ENCODE results near the gene MAN2A2.
"Not testable (repeated sequence)": the region's sequence is repeated elsewhere in the genome, so short reads cannot be mapped to it uniquely, and the experiment has no call there.

MAN2A2 gene

DNA sequence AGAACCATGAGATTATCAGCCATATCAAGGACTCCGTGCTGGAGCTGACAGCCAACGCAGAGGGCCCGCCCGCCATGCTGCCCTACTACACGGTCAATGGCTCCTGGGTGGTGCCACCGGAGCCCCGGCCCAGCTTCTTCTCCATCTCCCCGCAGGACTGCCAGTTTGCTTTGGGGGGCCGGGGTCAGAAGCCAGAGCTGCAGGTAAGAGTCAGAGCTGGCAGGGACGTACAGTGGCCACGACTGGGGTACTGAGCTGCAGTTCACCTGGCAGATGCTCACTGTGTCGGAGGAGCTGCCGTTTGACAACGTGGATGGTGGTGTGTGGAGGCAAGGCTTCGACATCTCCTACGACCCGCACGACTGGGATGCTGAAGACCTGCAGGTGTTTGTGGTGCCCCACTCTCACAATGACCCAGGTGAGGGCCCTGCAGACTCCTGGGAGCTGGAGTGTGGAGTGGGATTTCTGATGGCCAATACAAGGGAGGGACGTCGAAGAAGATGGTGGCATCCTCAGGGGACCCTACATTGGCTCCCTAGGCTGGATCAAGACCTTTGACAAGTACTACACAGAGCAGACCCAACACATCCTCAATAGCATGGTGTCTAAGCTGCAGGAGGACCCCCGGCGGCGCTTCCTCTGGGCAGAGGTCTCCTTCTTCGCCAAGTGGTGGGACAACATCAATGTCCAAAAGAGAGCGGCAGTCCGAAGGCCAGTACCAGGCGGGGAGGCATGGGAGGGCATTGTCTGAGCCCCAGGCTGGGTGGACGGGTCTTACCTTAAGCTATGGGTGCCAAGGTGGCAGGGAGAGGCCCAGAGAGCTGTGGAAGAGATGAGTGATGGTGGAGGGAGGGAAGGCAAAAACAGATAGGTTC, 2.4 kb downstream of the MAN2A2 start:
- DNase-seq: no peak

- no peak for DNase-seq
Measured at GRCh38 chr15:90906181-90906849, 3.2 kb downstream of the MAN2A2 start.

DNA sequence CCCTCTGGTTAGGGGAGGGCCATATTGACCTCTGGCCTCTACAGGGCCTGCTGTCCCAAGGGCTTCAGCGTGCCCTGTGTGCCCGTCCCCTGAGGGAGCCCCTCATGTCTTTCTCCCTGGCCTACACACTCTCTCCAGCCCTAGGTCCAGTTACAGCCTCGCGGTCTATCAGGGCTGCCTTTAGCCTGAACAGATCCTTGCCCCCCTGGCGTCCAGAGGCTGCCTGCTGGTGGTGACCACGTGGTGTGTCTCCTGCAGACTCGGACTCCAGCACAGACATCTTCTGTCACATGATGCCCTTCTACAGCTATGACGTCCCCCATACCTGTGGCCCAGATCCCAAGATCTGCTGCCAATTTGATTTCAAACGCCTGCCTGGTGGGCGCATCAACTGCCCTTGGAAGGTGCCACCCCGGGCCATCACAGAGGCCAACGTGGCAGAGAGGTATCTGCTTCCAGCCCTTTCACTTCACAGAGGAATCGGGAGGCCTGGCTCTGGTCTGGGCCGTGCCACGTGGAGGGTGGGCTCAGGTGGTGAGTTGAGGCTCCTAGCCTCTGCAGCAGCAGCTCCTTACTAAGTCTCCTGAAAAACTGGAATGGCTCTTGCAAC, 4.1 kb downstream of the MAN2A2 start:
- DNase-seq: no peak

GRCh38 chr15:90907838-90908507, 4.9 kb downstream of the MAN2A2 start:
- DNase-seq: no peak

DNA sequence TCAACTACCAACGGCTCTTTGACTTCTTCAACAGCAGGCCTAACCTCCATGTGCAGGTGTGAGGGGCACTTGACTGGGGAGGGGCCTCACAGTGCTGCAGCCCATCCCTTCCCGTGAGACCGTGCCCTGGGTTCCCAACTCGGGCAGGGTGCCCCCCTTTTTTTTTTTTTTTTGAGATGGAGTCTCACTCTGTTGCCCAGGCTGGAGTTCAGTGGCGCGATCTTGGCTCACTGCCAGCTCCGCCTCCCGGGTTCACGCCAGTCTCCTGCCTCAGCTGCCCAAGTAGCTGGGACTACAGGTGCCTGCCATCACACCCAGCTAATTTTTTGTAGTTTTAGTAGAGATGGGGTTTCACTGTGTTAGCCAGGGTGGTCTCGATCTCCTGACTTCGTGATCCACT, 6.3 kb downstream of the MAN2A2 start:
- not testable (repeated sequence) for DNase-seq

GRCh38 chr15:90909976-90910375, 6.9 kb downstream of the MAN2A2 start:
- DNase-seq: no peak

DNA sequence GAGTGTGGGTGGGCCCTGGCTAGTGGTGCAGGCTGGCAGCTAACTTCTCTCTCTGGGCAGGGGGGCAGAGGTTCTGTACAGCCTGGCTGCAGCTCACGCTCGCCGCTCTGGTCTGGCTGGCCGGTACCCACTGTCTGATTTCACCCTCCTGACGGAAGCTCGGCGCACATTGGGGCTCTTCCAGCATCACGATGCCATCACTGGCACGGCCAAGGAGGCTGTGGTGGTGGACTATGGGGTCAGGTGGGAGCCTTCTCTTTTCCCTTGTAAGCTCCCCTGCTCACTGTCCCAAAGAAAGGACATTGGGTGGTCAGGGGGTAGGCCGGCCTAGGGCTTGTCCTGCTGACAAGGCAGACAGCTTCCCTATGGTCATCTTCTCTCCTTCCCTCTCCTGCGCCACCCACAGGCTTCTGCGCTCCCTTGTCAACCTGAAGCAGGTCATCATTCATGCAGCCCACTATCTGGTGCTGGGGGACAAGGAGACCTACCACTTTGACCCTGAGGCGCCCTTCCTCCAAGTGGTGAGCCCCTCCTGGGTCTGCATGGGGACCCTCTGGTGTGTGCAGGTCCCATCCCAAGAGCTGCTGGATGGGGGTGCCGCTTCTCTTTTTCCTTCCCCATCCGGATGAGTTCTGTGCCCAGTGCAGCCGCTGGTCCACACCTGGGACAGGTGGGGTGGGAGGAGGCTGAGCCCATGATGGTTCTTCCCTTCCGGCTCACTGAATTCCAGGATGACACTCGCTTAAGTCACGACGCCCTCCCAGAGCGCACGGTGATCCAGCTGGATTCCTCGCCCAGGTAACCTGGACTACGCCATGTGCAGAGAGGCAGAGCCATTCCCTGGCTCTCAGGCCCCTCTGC, 7.6 kb downstream of the MAN2A2 start:
- DNase-seq: no peak

GRCh38 chr15:90911302-90911623, 8.2 kb downstream of the MAN2A2 start:
- DNase-seq: no peak

- DNase-seq: no peak
Measured at GRCh38 chr15:90911906-90912769, 9.0 kb downstream of the MAN2A2 start.

- no peak for DNase-seq
Measured at GRCh38 chr15:90912770-90913075, 9.6 kb downstream of the MAN2A2 start.

- DNase-seq: no peak
Measured at GRCh38 chr15:90913398-90913944, 10.4 kb downstream of the MAN2A2 start.

GRCh38 chr15:90914305-90915080, 11.4 kb downstream of the MAN2A2 start:
- DNase-seq: no peak

DNA sequence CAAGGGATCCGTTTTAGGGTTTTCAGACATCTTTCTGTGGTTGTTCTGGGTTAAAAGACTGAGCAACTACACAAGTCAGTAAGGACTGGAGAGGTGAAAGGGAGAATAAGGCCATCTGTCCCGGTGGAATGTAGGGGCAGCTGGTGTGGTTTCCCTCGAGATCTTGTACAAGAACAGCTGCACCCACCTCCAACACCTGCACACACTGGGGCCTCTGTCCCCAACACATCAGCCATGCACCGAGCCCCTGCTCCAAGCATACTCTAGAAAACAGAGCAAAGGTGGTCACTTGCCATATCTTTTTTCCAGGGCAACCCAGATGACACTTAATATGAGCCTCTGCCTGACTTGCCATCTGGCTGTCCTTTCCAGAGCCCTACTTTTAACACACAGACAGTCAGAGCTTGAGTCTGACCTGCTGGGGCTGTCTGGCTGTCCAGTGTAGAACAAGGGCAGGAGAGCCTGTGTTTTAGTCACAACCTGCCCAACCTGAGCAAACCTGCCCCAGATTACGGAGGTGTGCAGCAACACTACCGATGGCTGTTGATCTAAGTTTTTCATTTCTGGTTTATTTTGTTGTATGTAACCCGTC, 12.2 kb downstream of the MAN2A2 start:
- no peak for DNase-seq

DNA sequence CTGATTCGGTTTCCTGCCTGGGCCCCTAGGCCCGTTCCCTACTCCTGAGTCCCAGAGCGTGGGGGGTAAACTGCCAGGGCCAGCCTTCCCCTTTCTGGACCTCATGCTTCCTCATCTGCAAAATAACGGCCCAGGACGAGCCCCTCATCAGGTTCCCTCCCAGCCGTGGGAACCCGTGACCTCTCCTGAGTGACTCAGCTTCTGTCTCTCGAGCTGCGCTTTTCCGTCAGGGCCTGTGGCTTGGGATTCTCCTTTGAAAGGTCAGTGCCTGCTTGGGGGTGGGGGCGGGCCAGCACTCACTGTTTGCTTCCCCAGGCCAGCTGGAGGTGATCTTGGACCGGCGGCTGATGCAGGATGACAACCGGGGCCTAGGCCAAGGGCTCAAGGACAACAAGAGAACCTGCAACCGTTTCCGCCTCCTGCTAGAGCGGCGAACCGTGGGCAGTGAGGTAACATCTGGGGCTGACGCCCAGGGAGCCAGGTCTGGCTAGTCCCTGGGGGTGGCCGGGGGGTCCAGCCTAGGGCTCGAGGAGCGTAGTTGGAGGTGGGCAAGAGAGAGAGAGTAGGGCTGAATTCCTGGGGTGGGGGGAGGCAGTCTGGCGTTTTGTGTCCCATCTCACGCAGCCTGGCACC, 12.8 kb downstream of the MAN2A2 start:
- DNase-seq: no peak

GRCh38 chr15:90916461-90916860, 13.4 kb downstream of the MAN2A2 start:
- no peak for DNase-seq

DNA sequence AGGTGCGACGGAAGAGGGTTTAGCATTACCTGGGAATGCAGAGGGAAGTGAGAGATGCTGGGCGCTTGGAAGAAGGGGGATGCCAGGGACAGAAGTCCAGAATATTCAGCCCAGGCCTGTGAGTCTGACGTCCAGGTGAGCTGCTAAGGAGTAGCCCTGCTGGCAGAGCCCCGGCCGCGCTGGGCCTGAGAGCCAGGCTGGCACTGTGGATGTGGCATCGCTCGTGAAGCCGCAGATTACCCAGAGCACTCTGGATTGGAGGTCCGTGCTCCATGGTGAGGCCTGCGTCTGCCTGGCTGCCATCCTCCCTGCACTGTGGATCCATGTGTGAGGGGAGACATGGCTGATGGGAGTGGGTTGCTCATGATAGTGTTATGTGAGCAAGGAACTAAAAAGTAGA, 14.5 kb downstream of the MAN2A2 start:
- DNase-seq: no peak

GRCh38 chr15:90918034-90918788, 15.1 kb downstream of the MAN2A2 start:
- no peak for DNase-seq

- DNase-seq: no peak
Measured at GRCh38 chr15:90918835-90919234, 15.7 kb downstream of the MAN2A2 start.

GRCh38 chr15:90921887-90922286, 18.8 kb downstream of the MAN2A2 start:
- no peak for DNase-seq

Data from NCI-H526 treated with DMSO at 0.1 percent for 48 hours (cell line).